ACC112 (cell line): Measurements from ENCODE around the gene CERS1.
"Not testable (repeated sequence)": the region's sequence is repeated elsewhere in the genome, so short reads cannot be mapped to it uniquely, and the experiment has no call there.

ENCODE experiments used
- H2AFZ ChIP-seq: fragments of 200-600 bp; sonication (generic); one replicate; pipeline ENCODE4 v1.6.0; 2017; ENCODE audit warnings: antibody characterized with exemption, low read length; ENCODE audit not compliant: unreplicated experiment
- H3K27ac ChIP-seq: fragments of 200-600 bp; sonication (generic); 2 replicates; pipeline ENCODE4 v1.5.1; 2014; ENCODE audit warnings: low read depth, mild to moderate bottlenecking, antibody characterized with exemption, low read length, moderate library complexity
- H3K27me3 ChIP-seq: fragments of 200-600 bp; sonication (generic); 2 replicates; pipeline ENCODE4 v1.6.1; 2014; ENCODE audit warnings: mild to moderate bottlenecking, antibody characterized with exemption, low read length, moderate library complexity, mixed read lengths; ENCODE audit not compliant: insufficient read depth
- H3K36me3 ChIP-seq: fragments of 200-600 bp; sonication (generic); 2 replicates; pipeline ENCODE4 v1.6.1; 2016; ENCODE audit warnings: mild to moderate bottlenecking, antibody characterized with exemption, low read length, moderate library complexity, mixed read lengths; ENCODE audit not compliant: insufficient read depth
- H3K4me1 ChIP-seq: fragments of 200-600 bp; sonication (generic); one replicate; pipeline ENCODE4 v1.6.1; 2016; ENCODE audit warnings: low read length, mixed read lengths; ENCODE audit not compliant: insufficient read depth, unreplicated experiment, control insufficient read depth
- H3K4me3 ChIP-seq: fragments of 200-600 bp; sonication (generic); 2 replicates; pipeline ENCODE4 v1.5.1; 2014; ENCODE audit warnings: mild to moderate bottlenecking, low read depth, low read length
- H3K79me2 ChIP-seq: fragments of 200-600 bp; sonication (generic); one replicate; pipeline ENCODE4 v1.6.0; 2016; ENCODE audit warnings: low read length; ENCODE audit not compliant: control insufficient read depth, unreplicated experiment, insufficient read depth

The CERS1 gene

DNA sequence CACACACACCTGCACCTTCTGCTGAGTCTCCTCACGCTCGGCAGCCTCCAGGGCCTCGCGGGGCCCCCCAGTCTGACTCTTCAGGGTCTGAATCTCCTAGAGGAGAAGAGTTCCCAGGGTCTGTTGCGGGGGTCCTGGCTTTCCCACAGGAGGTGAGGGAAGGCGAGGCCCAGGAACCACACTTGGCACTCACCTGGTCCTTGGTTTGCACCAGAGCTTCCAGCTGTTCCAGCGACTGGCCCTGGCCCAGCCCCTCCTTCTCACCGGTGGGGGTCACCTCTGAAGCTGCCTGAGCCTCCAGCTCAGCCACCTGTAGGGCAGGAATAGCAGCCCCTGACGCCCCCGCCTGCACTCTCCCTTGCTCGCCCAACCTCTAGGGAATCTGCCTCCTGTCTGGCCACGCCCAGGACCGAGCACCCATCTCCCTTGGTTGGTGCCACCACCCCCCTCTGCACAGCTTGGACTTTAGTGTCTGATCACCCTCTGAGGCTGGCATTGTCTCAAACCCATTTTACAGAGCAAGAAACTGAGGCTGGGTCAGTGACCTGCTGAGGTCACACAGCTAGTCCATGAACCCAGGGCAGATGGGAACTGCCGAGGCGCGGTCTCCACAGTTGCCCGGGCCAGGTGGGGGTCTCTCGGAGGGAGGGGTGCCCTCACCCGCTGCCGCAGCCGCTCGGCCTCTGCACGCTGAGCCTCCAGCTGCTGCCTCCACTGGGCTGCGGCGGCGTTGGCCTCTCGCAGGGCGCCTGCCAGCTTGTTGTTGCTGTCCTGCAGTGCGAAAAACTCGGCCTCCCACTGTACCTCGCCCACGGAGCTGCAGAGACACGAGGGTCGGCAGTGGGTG lies 35.6 kb upstream of the CERS1 start:
- Histone ChIP-seq H3K27me3 (no peaks in the 10 kb centered on the region), H3K4me1 (no peaks in the 10 kb centered on the region), H3K36me3 (no peaks in the 10 kb centered on the region), H3K27ac (no peak overlapping the region), H2AFZ (no peak overlapping the region), H3K79me2 (no peaks in the 10 kb centered on the region), H3K4me3 (no peak overlapping the region)

DNA sequence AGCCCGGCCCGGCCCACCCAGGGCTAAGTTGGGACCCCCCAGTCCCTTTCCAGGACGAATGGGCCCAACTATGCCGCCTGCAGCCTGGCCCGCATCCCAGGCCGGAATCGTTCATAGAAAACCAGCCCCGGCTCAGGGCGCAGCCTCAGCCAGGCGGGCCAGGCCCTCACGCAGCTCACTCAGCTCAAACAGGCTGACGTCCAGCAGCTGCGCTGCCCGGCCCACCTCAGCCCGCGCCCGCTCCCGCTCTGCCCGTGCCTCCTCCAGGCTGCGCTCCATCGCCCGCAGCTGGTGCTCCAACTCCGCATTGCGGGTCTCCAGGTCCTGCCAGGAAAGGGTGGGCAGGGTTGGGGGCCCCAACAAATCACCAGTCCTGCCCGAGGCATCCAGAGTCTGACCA lies 33.4 kb upstream of the CERS1 start:
- Histone ChIP-seq H3K27me3 (no peaks in the 10 kb centered on the region), H3K4me3 (no peak overlapping the region), H2AFZ (no peak overlapping the region), H3K4me1 (no peaks in the 10 kb centered on the region), H3K27ac (no peak overlapping the region), H3K79me2 (no peaks in the 10 kb centered on the region), H3K36me3 (no peaks in the 10 kb centered on the region)

DNA sequence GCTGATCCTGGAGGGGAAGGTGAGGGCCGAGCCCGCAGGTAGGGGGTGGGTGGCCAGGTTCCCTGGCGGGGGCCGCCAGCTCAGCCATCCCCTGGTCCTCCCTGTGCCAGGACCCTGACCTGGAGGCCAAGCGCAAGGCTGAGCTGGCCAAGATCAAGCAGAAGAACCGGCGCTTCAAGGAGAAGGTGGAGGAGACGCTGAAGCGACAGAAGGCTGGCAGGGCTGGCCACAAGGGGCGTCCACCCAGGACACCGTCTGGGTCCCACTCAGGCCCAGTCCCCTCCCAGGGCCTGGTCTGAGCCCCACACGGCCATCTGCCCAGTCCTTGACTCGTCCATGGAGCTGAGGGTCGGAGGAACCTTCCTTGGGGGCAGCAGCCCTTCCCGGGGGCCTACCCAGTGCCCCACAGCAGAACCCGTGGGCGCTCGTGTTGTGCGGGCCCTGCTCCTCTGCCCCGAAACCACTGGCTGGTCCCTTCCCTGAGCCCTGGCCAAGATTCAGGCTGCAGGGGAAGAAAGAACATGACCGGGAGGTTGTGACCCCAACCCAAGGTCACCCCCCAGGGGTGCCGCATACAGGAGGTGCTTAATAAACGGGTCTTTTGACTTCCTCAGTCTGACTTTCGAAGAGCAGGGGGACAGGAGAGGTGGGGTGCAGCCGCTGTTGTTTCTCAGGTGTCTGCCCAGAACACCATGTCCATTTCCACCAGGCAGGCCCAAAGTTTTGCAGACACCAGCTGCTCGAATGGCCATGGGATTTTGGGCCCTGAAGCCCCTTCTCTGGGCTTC lies 32.3 kb upstream of the CERS1 start:
- Histone ChIP-seq H3K27me3 (no peaks in the 10 kb centered on the region), H3K27ac (no peak overlapping the region), H3K4me3 (no peak overlapping the region), H3K36me3 (no peaks in the 10 kb centered on the region), H2AFZ (no peak overlapping the region), H3K79me2 (no peaks in the 10 kb centered on the region), H3K4me1 (no peaks in the 10 kb centered on the region)

DNA sequence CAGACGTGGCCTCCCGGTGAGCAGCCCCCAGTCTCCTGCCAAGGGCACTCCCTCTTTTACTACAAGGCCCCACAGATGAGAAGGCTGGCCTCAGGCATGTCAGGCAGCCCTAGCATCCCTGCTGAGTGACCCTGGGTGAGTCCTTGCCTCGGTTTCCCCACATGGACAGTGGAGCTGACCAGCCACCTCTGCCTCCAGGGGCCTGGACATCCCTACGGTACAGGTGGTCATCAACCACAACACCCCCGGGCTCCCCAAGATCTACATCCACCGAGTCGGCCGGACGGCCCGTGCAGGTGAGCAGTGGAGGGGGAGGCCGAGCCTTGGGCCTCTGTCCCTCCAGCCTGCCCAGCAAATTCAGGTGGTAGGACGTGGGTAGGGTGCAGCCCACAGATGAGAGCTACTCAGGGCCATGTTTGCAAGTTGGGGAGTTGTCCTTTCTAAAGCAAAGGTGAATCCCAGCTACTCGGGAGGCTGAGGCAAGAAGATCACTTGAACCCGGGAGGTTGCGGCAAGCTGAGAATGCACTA lies 28.8 kb upstream of the CERS1 start:
- Histone ChIP-seq H3K27me3 (no peaks in the 10 kb centered on the region), H2AFZ (no peak overlapping the region), H3K4me3 (no peak overlapping the region), H3K36me3 (no peaks in the 10 kb centered on the region), H3K27ac (no peak overlapping the region), H3K79me2 (peaks cover 14% of the 10 kb centered on the region), H3K4me1 (peaks cover 5% of the 10 kb centered on the region)

DNA sequence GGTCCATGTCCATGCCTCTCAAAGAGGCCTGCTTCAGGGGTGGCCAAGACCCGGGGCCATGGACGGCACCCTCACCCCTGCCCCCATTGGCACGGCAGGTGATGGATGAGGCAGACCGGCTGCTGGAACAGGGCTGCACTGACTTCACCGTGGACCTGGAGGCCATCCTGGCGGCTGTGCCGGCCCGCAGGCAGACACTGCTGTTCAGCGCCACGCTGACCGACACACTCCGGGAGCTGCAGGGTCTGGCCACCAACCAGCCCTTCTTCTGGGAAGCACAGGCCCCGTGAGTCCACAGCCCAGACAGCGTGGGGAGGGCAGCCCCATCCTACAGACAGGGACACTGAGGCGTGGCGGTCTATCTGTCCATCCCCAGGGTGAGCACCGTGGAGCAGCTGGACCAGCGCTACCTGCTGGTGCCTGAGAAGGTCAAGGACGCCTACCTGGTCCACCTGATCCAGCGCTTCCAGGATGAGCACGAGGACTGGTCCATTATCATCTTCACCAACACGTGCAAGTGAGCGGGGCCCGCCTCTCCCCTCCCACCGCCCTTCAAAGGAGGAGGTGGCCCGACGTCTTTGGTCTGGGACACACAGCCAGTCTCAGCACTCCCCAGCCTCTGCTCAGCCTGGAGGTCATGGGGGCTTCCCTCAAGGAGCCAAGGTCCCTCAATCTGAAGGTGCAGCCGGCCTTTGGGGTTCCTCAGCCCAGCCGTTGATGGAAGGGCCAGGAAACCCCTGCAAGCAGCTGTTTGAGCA lies 26.4 kb upstream of the CERS1 start:
- H3K27me3 ChIP-seq, result no peaks in the 10 kb centered on the region
- H3K79me2 ChIP-seq, result peaks cover 29% of the 10 kb centered on the region
- no peak overlapping the region for H2AFZ ChIP-seq
- H3K4me1 ChIP-seq, result peaks cover 5% of the 10 kb centered on the region
- no peak overlapping the region for H3K27ac ChIP-seq
- no peak overlapping the region for H3K4me3 ChIP-seq
- no peaks in the 10 kb centered on the region for H3K36me3 ChIP-seq

DNA sequence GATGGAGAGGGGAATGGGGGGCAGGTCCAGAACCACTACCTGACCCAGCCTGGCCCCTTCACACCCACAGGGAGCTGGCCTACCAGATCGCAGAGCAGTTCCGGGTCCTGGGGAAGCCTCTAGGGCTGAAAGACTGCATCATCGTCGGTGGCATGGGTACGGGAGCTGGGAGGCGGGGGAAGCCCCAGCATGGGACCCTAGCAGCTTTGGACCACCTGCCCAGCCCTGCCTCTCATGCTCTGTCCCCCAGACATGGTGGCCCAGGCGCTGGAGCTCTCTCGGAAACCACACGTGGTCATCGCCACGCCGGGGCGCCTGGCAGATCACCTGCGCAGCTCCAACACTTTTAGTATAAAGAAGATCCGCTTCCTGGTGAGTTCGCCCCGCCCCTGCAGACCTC lies 25.6 kb upstream of the CERS1 start:
- Histone ChIP-seq H3K79me2 (peaks cover 35% of the 10 kb centered on the region), H3K36me3 (no peaks in the 10 kb centered on the region), H2AFZ (no peak overlapping the region), H3K4me3 (no peak overlapping the region), H3K27ac (no peak overlapping the region), H3K27me3 (no peaks in the 10 kb centered on the region), H3K4me1 (peaks cover 5% of the 10 kb centered on the region)

DNA sequence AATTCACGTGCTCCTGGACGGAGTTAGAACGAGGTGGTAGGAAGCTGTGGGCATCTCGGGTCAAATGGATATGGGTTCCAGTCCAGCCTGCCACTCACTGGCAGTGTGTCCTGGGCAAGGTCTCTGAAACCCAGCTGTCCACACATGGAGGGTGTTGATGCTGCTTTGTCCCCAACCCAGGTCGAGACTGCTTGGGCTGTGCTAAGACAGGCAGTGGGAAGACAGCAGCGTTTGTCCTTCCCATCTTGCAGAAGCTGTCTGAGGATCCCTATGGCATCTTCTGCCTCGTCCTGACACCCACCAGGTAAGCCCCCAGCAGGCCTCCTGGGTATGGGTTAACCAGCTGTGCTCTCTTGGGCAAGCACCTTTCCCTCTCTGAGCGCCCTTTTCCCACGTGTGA lies 24.4 kb upstream of the CERS1 start:
- Histone ChIP-seq H3K27ac (no peak overlapping the region), H3K4me1 (peaks cover 5% of the 10 kb centered on the region), H3K4me3 (peak overlapping the region; percentile 95), H2AFZ (no peak overlapping the region), H3K36me3 (no peaks in the 10 kb centered on the region), H3K79me2 (peaks cover 46% of the 10 kb centered on the region), H3K27me3 (no peaks in the 10 kb centered on the region)

DNA sequence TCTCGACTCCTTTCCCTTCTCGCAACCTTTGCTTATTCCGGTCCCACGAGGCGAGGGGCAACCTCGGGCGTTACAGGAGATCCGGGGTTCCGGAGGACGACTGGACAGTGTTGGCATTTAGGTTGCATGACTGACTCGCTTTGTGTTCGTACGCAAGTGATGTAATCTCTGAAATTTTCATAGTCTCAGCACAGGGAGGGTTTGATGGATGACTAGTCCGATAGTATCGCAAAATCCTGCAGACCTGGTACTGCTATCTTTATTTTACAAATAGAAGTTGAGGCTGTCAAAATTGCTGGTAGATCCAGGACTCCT lies 23.9 kb upstream of the CERS1 start:
- H3K36me3 ChIP-seq, result no peaks in the 10 kb centered on the region
- peak overlapping the region; percentile 95 for H3K4me3 ChIP-seq
- peak overlapping the region; percentile 36 for H2AFZ ChIP-seq
- H3K27me3 ChIP-seq, result no peaks in the 10 kb centered on the region
- H3K27ac ChIP-seq, result peak overlapping the region; percentile 53; the same call in 1 of the 2 replicates
- peaks cover 5% of the 10 kb centered on the region for H3K4me1 ChIP-seq
- H3K79me2 ChIP-seq, result peaks cover 51% of the 10 kb centered on the region

DNA sequence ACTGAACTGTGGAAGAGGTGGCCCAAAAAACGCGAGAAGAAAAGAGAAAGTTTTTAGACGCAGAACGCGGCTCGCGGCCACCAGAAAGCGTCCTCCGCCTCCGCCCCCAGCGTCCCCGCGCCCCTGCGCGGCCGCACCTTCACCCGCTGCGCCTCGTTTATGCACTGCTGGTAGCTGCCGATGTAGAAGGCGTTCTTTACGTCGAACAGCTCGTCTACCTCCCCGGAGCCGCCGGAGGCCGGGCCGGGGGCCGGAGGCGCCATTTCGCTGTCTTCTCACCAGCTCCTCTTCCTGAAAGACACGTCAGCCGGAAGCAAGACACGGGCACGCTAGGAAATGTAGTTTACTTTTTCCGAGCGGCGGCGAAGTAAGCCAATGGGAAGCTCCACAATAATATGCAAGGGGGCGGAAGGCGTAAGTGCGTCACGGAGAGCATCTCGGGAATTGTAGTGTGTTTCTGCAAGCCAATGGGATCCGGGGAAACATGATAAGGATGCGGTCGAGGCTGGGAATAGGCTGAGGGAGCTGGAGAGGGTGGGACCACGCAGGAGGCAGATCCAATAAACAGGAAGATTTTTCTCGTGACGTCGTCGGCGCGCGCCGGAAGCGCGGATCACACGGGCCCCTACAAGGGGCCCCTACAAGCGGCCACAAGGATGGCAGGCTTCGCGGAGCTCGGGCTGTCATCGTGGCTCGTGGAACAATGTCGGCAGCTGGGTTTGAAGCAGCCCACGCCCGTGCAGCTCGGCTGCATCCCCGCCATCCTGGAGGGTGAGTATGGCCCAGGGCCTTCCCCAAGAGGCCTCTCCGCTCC lies 23.3 kb upstream of the CERS1 start, which contains the start of the genes COPE and DDX49:
Gene COPE (minus strand): TSS at position 302 of the 814 bp plus-strand sequence. CDS start 39 bp downstream, at position 263.
Gene DDX49 (plus strand): TSS at position 630 of the 814 bp plus-strand sequence. CDS start 27 bp downstream, at position 657.
- Histone ChIP-seq H2AFZ (peak within 1 kb of the TSS; percentile 79), H3K27me3 (no peaks in the 10 kb centered on the region), H3K4me1 (peaks cover 5% of the 10 kb centered on the region), H3K79me2 (peaks cover 55% of the 10 kb centered on the region), H3K27ac (peak within 1 kb of the TSS; percentile 93), H3K4me3 (peak within 1 kb of the TSS; percentile 95), H3K36me3 (no peaks in the 10 kb centered on the region)

DNA sequence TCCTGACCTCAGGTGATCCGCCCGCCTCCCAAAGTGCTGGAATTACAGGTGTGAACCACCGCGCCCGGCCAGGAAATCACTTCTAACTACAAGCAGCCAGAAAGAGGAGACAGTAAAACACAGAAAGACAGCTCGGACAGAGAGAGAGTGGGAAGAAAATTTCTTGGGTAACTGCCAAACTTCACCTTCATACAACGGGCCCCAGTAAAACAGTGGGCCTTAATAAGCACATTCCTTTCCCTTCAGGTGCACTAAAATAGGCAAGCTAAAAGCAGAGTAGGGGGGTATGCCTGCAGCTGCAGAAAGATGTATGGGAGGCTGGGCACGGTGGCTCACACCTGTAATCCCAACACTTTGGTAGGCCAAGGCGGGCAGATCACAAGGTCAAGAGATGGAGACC lies 21.6 kb upstream of the CERS1 start:
- not testable (repeated sequence) for H3K4me1 ChIP-seq, H3K27me3 ChIP-seq, H2AFZ ChIP-seq, H3K27ac ChIP-seq, H3K36me3 ChIP-seq
- Histone ChIP-seq H3K4me3 (peak overlapping the region; percentile 95), H3K79me2 (peaks cover 66% of the 10 kb centered on the region)
